Activated T-cell treated with anti-CD3 and anti-CD28 coated beads, Interleukin-2, amount 50 U/mL, for 24 hours (primary cell): ENCODE results near the gene ARSK.
"Not testable (repeated sequence)": the region's sequence is repeated elsewhere in the genome, so short reads cannot be mapped to it uniquely, and the experiment has no call there.

Experiments used
- DNase-seq: peaks from one replicate; pipeline ENCODE4 v3.0.0-alpha.2; 2020
- H3K27ac Mint-ChIP-seq: 2 replicates; pipeline ENCODE4 v1.8.0; 2020; ENCODE audit warnings: mild to moderate bottlenecking, mixed read lengths
- H3K27me3 Mint-ChIP-seq: 2 replicates; pipeline ENCODE4 v1.8.0; 2020; ENCODE audit warnings: mixed read lengths
- H3K36me3 Mint-ChIP-seq: 2 replicates; pipeline ENCODE4 v1.8.0; 2020; ENCODE audit warnings: low read depth, mixed read lengths
- H3K4me1 Mint-ChIP-seq: 2 replicates; pipeline ENCODE4 v1.8.0; 2020; ENCODE audit warnings: low read depth, mixed read lengths
- H3K4me3 Mint-ChIP-seq: 2 replicates; pipeline ENCODE4 v1.8.0; 2020; ENCODE audit warnings: mild to moderate bottlenecking, moderate library complexity, mixed read lengths
- H3K9me3 Mint-ChIP-seq: 2 replicates; pipeline ENCODE4 v1.8.0; 2020; ENCODE audit warnings: mixed read lengths

ARSK gene

GRCh38 chr5:95638632-95639031, 83.7 kb downstream of the ARSK start:
- DNase-seq: no peak
- H3K27ac Mint-ChIP-seq: no peak overlapping the region
- peaks cover 4% of the 10 kb centered on the region for H3K4me1 Mint-ChIP-seq
- no peaks in the 10 kb centered on the region for H3K36me3 Mint-ChIP-seq
- H3K9me3 Mint-ChIP-seq: no peaks in the 10 kb centered on the region
- H3K4me3 Mint-ChIP-seq: no peak overlapping the region
- H3K27me3 Mint-ChIP-seq: peaks cover 2% of the 10 kb centered on the region

GRCh38 chr5:95641741-95642220, 86.9 kb downstream of the ARSK start:
- H3K9me3 Mint-ChIP-seq: no peaks in the 10 kb centered on the region
- H3K4me1 Mint-ChIP-seq: peaks cover 24% of the 10 kb centered on the region
- no peaks in the 10 kb centered on the region for H3K27me3 Mint-ChIP-seq
- H3K27ac Mint-ChIP-seq: no peak overlapping the region
- H3K36me3 Mint-ChIP-seq: no peaks in the 10 kb centered on the region
- no peak for DNase-seq
- no peak overlapping the region for H3K4me3 Mint-ChIP-seq

GRCh38 chr5:95643152-95643551, 88.3 kb downstream of the ARSK start:
- Mint-ChIP-seq H3K4me3 (no peak overlapping the region), H3K27ac (no peak overlapping the region), H3K4me1 (peaks cover 36% of the 10 kb centered on the region), H3K9me3 (no peaks in the 10 kb centered on the region), H3K36me3 (no peaks in the 10 kb centered on the region), H3K27me3 (no peaks in the 10 kb centered on the region)
- no peak for DNase-seq

- peak overlapping the region; percentile 70 for H3K27ac Mint-ChIP-seq
Measured at GRCh38 chr5:95644351-95645042, 89.6 kb downstream of the ARSK start.

GRCh38 chr5:95646226-95646568, 91.3 kb downstream of the ARSK start:
- H3K27me3 Mint-ChIP-seq, H3K36me3 Mint-ChIP-seq, DNase-seq, H3K9me3 Mint-ChIP-seq: not testable (repeated sequence)
- Mint-ChIP-seq H3K4me3 (peak overlapping the region; percentile 82), H3K27ac (peak overlapping the region; percentile 94), H3K4me1 (peaks cover 49% of the 10 kb centered on the region)

More at GRCh38 chr5:95644351-95645042, 89.6 kb downstream of the ARSK start:
- Mint-ChIP-seq H3K4me1 (peaks cover 44% of the 10 kb centered on the region), H3K27me3 (no peaks in the 10 kb centered on the region), H3K9me3 (no peaks in the 10 kb centered on the region), H3K36me3 (no peaks in the 10 kb centered on the region), H3K4me3 (no peak overlapping the region)
- peak; percentile 52 for DNase-seq

GRCh38 chr5:95646569-95647431, 91.9 kb downstream of the ARSK start, which contains the start of gene RFESD:
TSS of gene RFESD (plus strand) at chr5:95646777. CDS start at chr5:95652272, 5,495 bp downstream.
- Mint-ChIP-seq H3K27me3 (no peaks in the 10 kb centered on the region), H3K4me1 (peaks cover 49% of the 10 kb centered on the region), H3K36me3 (no peaks in the 10 kb centered on the region), H3K4me3 (peak within 1 kb of the TSS; percentile 82), H3K9me3 (no peaks in the 10 kb centered on the region), H3K27ac (peak within 1 kb of the TSS; percentile 94)
- DNase-seq: peak; percentile 96

GRCh38 chr5:95647886-95648860, 93.3 kb downstream of the ARSK start:
- DNase-seq: no peak
- Mint-ChIP-seq H3K27ac (peak overlapping the region; percentile 94), H3K27me3 (no peaks in the 10 kb centered on the region), H3K4me3 (peak overlapping the region; percentile 82), H3K9me3 (no peaks in the 10 kb centered on the region), H3K4me1 (peaks cover 49% of the 10 kb centered on the region), H3K36me3 (peaks cover 10% of the 10 kb centered on the region)

- Mint-ChIP-seq H3K9me3 (no peaks in the 10 kb centered on the region), H3K27ac (no peak overlapping the region), H3K27me3 (no peaks in the 10 kb centered on the region), H3K4me3 (no peak overlapping the region), H3K36me3 (peaks cover 18% of the 10 kb centered on the region), H3K4me1 (peaks cover 45% of the 10 kb centered on the region)
- DNase-seq: no peak
Measured at GRCh38 chr5:95649274-95649673, 94.4 kb downstream of the ARSK start.

- Mint-ChIP-seq H3K4me1 (peaks cover 38% of the 10 kb centered on the region), H3K4me3 (no peak overlapping the region), H3K36me3 (peaks cover 19% of the 10 kb centered on the region), H3K9me3 (no peaks in the 10 kb centered on the region), H3K27ac (no peak overlapping the region), H3K27me3 (no peaks in the 10 kb centered on the region)
- DNase-seq: no peak
Measured at GRCh38 chr5:95649842-95650620, 95.1 kb downstream of the ARSK start.

GRCh38 chr5:95652849-95653248, 97.9 kb downstream of the ARSK start:
- H3K27ac Mint-ChIP-seq: no peak overlapping the region
- H3K9me3 Mint-ChIP-seq: no peaks in the 10 kb centered on the region
- peaks cover 39% of the 10 kb centered on the region for H3K36me3 Mint-ChIP-seq
- no peaks in the 10 kb centered on the region for H3K27me3 Mint-ChIP-seq
- DNase-seq: no peak
- no peak overlapping the region for H3K4me3 Mint-ChIP-seq
- H3K4me1 Mint-ChIP-seq: peaks cover 19% of the 10 kb centered on the region

GRCh38 chr5:95654196-95654595, 99.3 kb downstream of the ARSK start:
- no peak for DNase-seq
- no peak overlapping the region for H3K27ac Mint-ChIP-seq
- H3K9me3 Mint-ChIP-seq: no peaks in the 10 kb centered on the region
- peaks cover 8% of the 10 kb centered on the region for H3K4me1 Mint-ChIP-seq
- no peak overlapping the region for H3K4me3 Mint-ChIP-seq
- no peaks in the 10 kb centered on the region for H3K27me3 Mint-ChIP-seq
- H3K36me3 Mint-ChIP-seq: peaks cover 39% of the 10 kb centered on the region
